ENCODE measurements around the gene AHCYL2. TPM values are rescaled to one million over a fixed set of nuclear protein-coding genes. Genes with fewer than 3 reads are reported as not detected.

The AHCYL2 gene
- total and polyA plus RNA-seq, 8 donors: 5.1 to 16.8 (median 13.3) TPM

- DNase-seq (no peak), ATAC-seq (peak in 3 of 4 donors; percentile 35 to 70 (median 53)), FAIRE-seq (no peak)
- Histone ChIP-seq H3K27ac (peak overlapping the region in 2 of 4 donors; percentile 8 to 23), H3K4me3 (no peak overlapping the region), H3K9me3 (no peaks in the 10 kb centered on the region), H3K4me1 (no peaks in the 10 kb centered on the region), H3K36me3 (no peaks in the 10 kb centered on the region), H3K27me3 (no peaks in the 10 kb centered on the region)
- intact Hi-C loops (cut with DNase I): no loop called here
- 46 to 48% methylated on average over 2 of the region's 2 CpGs for WGBS, 2 donors
- TF ChIP-seq CTCF (IDR thresholded peaks at IDR 0.05): no peak
Observed at GRCh38 chr7:129315960-129316359, 91.1 kb downstream of the AHCYL2 start.

GRCh38 chr7:129317450-129317849 lies 92.6 kb downstream of the AHCYL2 start:
- DNase-seq (no peak), ATAC-seq (no peak), FAIRE-seq (no peak)
- H3K27ac ChIP-seq: no peak overlapping the region
- no peak for TF ChIP-seq CTCF (IDR thresholded peaks at IDR 0.05)
- no peaks in the 10 kb centered on the region for H3K9me3 ChIP-seq
- no peaks in the 10 kb centered on the region for H3K36me3 ChIP-seq
- 88 to 92% methylated on average over 2 of the region's 2 CpGs for WGBS, 2 donors
- H3K27me3 ChIP-seq: no peaks in the 10 kb centered on the region
- intact Hi-C loops (cut with DNase I): no loop called here
- no peaks in the 10 kb centered on the region for H3K4me1 ChIP-seq
- no peak overlapping the region for H3K4me3 ChIP-seq

GRCh38 chr7:129327076-129327475 lies 102.2 kb downstream of the AHCYL2 start:
- 77 to 87% methylated on average over 1 of the region's 1 CpG for WGBS, 2 donors
- H3K4me1 ChIP-seq: peaks cover 0 to 2% (median 0%) of the 10 kb centered on the region in 3 donors
- intact Hi-C loops (cut with DNase I): no loop called here
- ATAC-seq: no peak
- FAIRE-seq: no peak
- no peak overlapping the region for H3K4me3 ChIP-seq
- H3K27ac ChIP-seq: no peak overlapping the region
- H3K9me3 ChIP-seq: no peaks in the 10 kb centered on the region
- no peak for TF ChIP-seq CTCF (IDR thresholded peaks at IDR 0.05)
- H3K27me3 ChIP-seq: no peaks in the 10 kb centered on the region
- no peak for DNase-seq
- no peaks in the 10 kb centered on the region for H3K36me3 ChIP-seq

- TF ChIP-seq CTCF (IDR thresholded peaks at IDR 0.05): no peak
- FAIRE-seq: no peak
- no peak overlapping the region for H3K4me3 ChIP-seq
- peaks cover 0 to 8% (median 0%) of the 10 kb centered on the region in 3 donors for H3K4me1 ChIP-seq
- 70 to 79% methylated on average over 3 of the region's 3 CpGs for WGBS, 2 donors
- peak; percentile 35 to 81 (median 46) for ATAC-seq
- H3K9me3 ChIP-seq: no peaks in the 10 kb centered on the region
- no peak overlapping the region for H3K27ac ChIP-seq
- intact Hi-C loops (cut with DNase I): no loop called here
- no peaks in the 10 kb centered on the region for H3K27me3 ChIP-seq
- no peak for DNase-seq
- no peaks in the 10 kb centered on the region for H3K36me3 ChIP-seq
Observed at GRCh38 chr7:129332254-129333035, 107.6 kb downstream of the AHCYL2 start.

- ATAC-seq: no peak
- no peaks in the 10 kb centered on the region for H3K36me3 ChIP-seq
- intact Hi-C loops (cut with DNase I): no loop called here
- DNase-seq: no peak
- peaks cover 0 to 8% (median 0%) of the 10 kb centered on the region in 3 donors for H3K4me1 ChIP-seq
- no peaks in the 10 kb centered on the region for H3K9me3 ChIP-seq
- no peaks in the 10 kb centered on the region for H3K27me3 ChIP-seq
- H3K27ac ChIP-seq: no peak overlapping the region
- no peak for FAIRE-seq
- WGBS, 2 donors: 93 to 99% methylated on average over 3 of the region's 3 CpGs
- H3K4me3 ChIP-seq: no peak overlapping the region
- TF ChIP-seq CTCF (IDR thresholded peaks at IDR 0.05): no peak
Observed at GRCh38 chr7:129334473-129334872, 109.6 kb downstream of the AHCYL2 start.
